BLaER1 (cell line): ENCODE data around the gene RUFY2.

Source experiments
- H3K27ac ChIP-seq: shearing (Covaris generic); formaldehyde crosslinking; 2 replicates; pipeline ENCODE4 v1.8.1; 2022
- H3K27me3 ChIP-seq: shearing (Covaris generic); formaldehyde crosslinking; 2 replicates; pipeline ENCODE4 v1.8.1; 2022
- H3K36me3 ChIP-seq: shearing (Covaris generic); formaldehyde crosslinking; 2 replicates; pipeline ENCODE4 v1.8.1; 2022
- H3K4me1 ChIP-seq: shearing (Covaris generic); formaldehyde crosslinking; 2 replicates; pipeline ENCODE4 v1.8.1; 2022
- H3K4me2 ChIP-seq: shearing (Covaris generic); formaldehyde crosslinking; 2 replicates; pipeline ENCODE4 v1.8.1; 2022
- H3K4me3 ChIP-seq: shearing (Covaris generic); formaldehyde crosslinking; 2 replicates; pipeline ENCODE4 v1.8.1; 2022
- H3K9ac ChIP-seq: shearing (Covaris generic); formaldehyde crosslinking; 2 replicates; pipeline ENCODE4 v1.8.1; 2022
- H3K9me3 ChIP-seq: shearing (Covaris generic); formaldehyde crosslinking; 2 replicates; pipeline ENCODE4 v1.8.1; 2022
- H4K20me1 ChIP-seq: shearing (Covaris generic); formaldehyde crosslinking; 2 replicates; pipeline ENCODE4 v1.8.1; 2022
- Cebpa-rat ChIP-seq: shearing (Covaris generic); IDR thresholded peaks from 2 replicates; pipeline ENCODE4 v1.8.1; 2022

RUFY2 gene

DNA sequence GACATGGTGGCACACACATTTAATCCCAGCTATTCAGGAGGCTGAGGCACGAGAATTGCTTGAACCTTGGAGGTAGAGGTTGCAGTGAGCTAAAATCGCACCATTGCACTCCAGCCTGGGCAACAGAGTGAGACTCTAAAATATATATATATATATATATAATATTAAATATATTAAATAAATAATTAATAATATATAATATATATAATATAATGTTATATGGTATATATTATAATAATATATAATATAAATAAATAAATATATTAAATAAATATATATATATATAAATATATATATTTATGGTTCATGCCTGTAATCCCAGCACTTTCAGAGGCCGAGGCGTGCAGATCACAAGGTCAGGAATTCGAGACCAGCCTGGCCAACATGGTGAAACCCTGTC is 40.5 kb downstream of the RUFY2 start:
- no peak for TF ChIP-seq Cebpa-rat
- Histone ChIP-seq H3K9ac (no peak overlapping the region), H3K36me3 (peaks cover 66% of the 10 kb centered on the region), H3K4me2 (no peak overlapping the region), H3K4me1 (no peaks in the 10 kb centered on the region), H3K27me3 (no peaks in the 10 kb centered on the region), H3K4me3 (no peak overlapping the region), H3K27ac (no peak overlapping the region), H3K9me3 (peaks cover 10% of the 10 kb centered on the region), H4K20me1 (no peaks in the 10 kb centered on the region)

DNA sequence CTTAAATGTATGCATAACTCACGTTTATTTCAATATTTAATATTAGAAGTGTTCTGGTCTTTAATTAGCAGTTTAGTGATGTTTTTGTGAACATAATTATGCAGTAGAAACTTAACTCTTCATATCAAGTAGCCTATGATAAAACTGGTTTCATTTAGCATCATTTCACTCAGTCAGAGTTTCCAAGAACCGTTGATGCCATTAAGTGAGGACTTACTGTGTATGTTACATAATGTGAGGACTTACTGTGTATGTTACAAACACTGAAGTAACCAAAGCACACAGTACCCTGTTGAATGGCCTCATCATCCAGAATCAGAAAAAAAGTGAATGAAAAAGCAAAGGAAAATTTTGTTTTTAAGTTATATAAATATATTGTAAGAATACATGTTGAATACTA is 41.5 kb downstream of the RUFY2 start:
- H3K4me3 ChIP-seq = no peak overlapping the region
- H3K27me3 ChIP-seq = no peaks in the 10 kb centered on the region
- H3K27ac ChIP-seq = no peak overlapping the region
- TF ChIP-seq Cebpa-rat = no peak
- H3K4me1 ChIP-seq = no peaks in the 10 kb centered on the region
- H3K9me3 ChIP-seq = no peaks in the 10 kb centered on the region
- H3K36me3 ChIP-seq = peaks cover 66% of the 10 kb centered on the region
- no peaks in the 10 kb centered on the region for H4K20me1 ChIP-seq
- no peak overlapping the region for H3K9ac ChIP-seq
- no peak overlapping the region for H3K4me2 ChIP-seq

DNA sequence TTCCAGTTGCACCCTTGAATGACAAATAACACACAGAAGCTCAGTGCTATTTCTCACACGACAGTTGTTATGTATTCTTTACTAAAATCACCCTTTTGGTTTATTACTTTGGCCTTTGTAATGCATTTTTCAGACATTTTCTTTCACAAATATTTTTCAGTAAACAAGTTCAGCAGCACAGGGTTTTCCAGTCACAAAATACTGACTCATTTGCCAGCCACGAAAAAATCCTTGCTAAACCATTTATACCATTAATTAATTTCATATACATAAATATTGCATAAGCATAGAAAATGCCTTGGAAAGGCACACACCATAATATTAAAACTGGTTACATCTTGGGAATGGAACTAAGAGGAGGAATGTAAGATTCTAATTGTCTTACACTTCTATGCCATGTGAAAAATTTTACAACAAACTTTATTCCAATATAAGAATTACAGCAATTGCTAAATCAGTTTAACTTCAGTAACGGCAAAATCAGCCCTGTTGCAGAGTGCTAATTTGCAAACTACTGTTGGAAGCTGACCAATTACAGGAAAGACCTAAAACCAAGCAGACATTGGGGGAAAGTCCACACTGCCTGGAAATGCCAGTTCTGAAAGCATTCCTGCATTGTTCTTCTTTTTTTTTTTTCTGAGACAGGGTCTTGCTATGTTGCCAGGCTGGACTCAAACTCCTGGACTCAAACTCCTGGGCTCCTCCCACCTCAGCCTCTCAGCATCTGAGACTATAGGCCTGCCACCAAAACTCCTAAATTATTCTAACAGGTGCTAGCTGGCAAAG is 42.8 kb downstream of the RUFY2 start:
- H3K9ac ChIP-seq = no peak overlapping the region
- H3K4me2 ChIP-seq = no peak overlapping the region
- no peaks in the 10 kb centered on the region for H4K20me1 ChIP-seq
- no peak overlapping the region for H3K4me3 ChIP-seq
- H3K4me1 ChIP-seq = no peaks in the 10 kb centered on the region
- no peak for TF ChIP-seq Cebpa-rat
- peaks cover 57% of the 10 kb centered on the region for H3K36me3 ChIP-seq
- no peaks in the 10 kb centered on the region for H3K27me3 ChIP-seq
- no peaks in the 10 kb centered on the region for H3K9me3 ChIP-seq
- H3K27ac ChIP-seq = no peak overlapping the region

DNA sequence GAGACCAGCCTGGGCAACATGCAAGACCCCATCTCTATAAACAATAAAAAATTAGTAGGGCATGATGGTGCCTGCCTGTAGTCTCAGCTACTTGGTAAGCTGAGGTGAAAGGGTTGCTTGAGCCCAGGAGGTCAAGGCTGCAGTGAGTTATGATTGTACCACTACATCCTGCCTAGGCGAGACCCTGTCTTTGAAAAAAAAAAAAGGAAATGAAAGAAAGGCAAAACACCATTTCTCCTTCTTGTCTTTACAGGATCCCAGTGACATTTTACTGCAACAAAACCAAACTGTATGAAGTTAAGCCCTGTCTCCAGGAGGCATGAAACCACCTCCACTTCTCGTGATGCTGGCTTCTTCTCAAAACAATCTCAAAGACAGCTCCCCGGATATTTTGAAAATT is 44.5 kb downstream of the RUFY2 start:
- Histone ChIP-seq H3K36me3 (peaks cover 56% of the 10 kb centered on the region), H3K9me3 (no peaks in the 10 kb centered on the region), H3K27me3 (no peaks in the 10 kb centered on the region), H3K9ac (no peak overlapping the region), H3K4me1 (no peaks in the 10 kb centered on the region), H3K27ac (no peak overlapping the region), H3K4me3 (no peak overlapping the region), H4K20me1 (no peaks in the 10 kb centered on the region), H3K4me2 (no peak overlapping the region)
- no peak for TF ChIP-seq Cebpa-rat

DNA sequence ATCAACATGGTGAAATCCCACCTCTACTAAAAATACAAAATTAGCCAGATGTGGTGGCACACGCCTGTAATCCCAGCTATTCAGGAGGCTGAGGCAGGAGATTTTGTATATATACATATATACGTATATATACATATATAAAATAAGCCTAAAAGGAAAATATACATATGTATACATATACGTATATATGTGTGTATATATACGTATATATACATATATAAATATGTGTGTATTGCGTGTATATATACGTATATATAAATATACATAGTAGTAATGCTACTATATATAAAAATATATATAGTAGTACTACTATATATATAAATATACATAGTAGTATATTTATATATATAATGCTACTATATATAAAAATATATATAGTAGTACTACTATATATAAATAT is 47.9 kb downstream of the RUFY2 start:
- no peak overlapping the region for H3K9ac ChIP-seq
- no peak overlapping the region for H3K4me2 ChIP-seq
- TF ChIP-seq Cebpa-rat = no peak
- H4K20me1 ChIP-seq = no peaks in the 10 kb centered on the region
- H3K36me3 ChIP-seq = peaks cover 75% of the 10 kb centered on the region
- no peaks in the 10 kb centered on the region for H3K27me3 ChIP-seq
- H3K9me3 ChIP-seq = no peaks in the 10 kb centered on the region
- no peak overlapping the region for H3K4me3 ChIP-seq
- no peaks in the 10 kb centered on the region for H3K4me1 ChIP-seq
- H3K27ac ChIP-seq = no peak overlapping the region

DNA sequence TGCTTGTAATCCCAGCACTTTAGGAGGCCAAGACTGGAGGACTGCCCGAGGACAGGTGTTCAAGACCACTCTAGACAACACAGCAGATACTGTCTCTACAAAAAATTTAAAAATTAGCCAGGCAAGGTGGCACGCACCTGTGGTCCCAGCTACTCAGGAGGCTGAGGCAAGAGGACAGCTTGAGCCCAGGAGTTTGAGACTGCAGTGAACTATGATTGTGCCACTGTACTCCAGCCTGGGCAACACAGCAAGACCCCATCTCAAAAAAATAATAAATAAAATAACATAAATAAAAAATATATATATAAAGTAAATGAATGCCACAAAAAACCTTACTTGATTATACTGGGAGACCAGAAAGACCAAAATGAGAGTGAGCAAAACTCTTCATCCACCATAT is 53.5 kb downstream of the RUFY2 start:
- no peak for TF ChIP-seq Cebpa-rat
- H4K20me1 ChIP-seq = no peaks in the 10 kb centered on the region
- no peak overlapping the region for H3K4me2 ChIP-seq
- no peak overlapping the region for H3K4me3 ChIP-seq
- no peaks in the 10 kb centered on the region for H3K27me3 ChIP-seq
- no peak overlapping the region for H3K27ac ChIP-seq
- H3K9me3 ChIP-seq = no peaks in the 10 kb centered on the region
- H3K9ac ChIP-seq = no peak overlapping the region
- H3K4me1 ChIP-seq = no peaks in the 10 kb centered on the region
- peaks cover 87% of the 10 kb centered on the region for H3K36me3 ChIP-seq

DNA sequence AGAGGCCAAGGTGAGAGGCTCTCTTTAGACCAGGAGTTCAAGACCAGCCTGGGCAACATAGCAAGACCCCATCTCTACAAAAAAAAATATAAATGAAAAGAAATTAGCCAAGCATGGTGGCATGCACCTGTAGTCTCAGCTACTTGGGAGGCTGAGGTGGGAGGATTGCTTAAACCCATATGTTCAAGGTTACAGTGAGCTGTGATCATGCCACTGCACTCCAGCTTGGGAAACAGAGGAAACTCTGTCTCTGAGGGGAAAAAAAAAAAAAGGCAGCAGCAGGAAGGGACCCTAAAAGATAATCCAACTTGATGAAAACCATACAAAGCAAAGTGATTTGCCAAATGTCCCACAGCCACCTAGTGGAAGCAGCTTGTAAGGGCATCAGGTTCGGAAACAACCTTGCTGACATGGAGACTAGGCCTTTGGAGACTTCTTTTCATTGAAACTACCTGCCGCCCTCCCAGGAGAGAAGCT is 58.8 kb downstream of the RUFY2 start:
- no peak overlapping the region for H3K9ac ChIP-seq
- TF ChIP-seq Cebpa-rat = no peak
- no peaks in the 10 kb centered on the region for H3K4me1 ChIP-seq
- H3K9me3 ChIP-seq = no peaks in the 10 kb centered on the region
- peaks cover 49% of the 10 kb centered on the region for H4K20me1 ChIP-seq
- no peak overlapping the region for H3K4me3 ChIP-seq
- no peaks in the 10 kb centered on the region for H3K27me3 ChIP-seq
- no peak overlapping the region for H3K4me2 ChIP-seq
- H3K27ac ChIP-seq = no peak overlapping the region
- peaks cover 80% of the 10 kb centered on the region for H3K36me3 ChIP-seq

DNA sequence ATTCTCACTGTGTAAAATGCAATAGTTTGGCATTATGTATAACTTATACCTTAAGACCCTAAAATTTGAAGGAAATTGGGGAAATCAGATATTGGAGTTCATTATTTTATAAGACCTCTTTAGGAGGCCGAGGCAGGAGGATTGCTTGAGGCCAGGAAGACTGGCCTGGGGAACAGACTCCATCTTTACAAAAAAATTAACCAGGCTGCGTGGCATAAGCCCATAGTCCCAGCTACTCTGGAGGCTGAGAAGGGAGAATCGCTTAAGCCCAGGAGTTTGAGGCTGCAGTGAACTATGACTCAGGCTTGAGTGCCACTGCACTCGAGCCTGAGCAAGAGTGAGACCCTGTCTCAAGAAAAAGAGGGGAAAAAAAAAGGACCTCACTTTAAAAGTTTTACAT is 60.3 kb downstream of the RUFY2 start:
- H3K9ac ChIP-seq = no peak overlapping the region
- no peak overlapping the region for H3K27ac ChIP-seq
- no peaks in the 10 kb centered on the region for H3K27me3 ChIP-seq
- no peaks in the 10 kb centered on the region for H3K9me3 ChIP-seq
- peaks cover 80% of the 10 kb centered on the region for H3K36me3 ChIP-seq
- H3K4me2 ChIP-seq = no peak overlapping the region
- no peak overlapping the region for H3K4me3 ChIP-seq
- TF ChIP-seq Cebpa-rat = no peak
- H3K4me1 ChIP-seq = no peaks in the 10 kb centered on the region
- peaks cover 65% of the 10 kb centered on the region for H4K20me1 ChIP-seq

DNA sequence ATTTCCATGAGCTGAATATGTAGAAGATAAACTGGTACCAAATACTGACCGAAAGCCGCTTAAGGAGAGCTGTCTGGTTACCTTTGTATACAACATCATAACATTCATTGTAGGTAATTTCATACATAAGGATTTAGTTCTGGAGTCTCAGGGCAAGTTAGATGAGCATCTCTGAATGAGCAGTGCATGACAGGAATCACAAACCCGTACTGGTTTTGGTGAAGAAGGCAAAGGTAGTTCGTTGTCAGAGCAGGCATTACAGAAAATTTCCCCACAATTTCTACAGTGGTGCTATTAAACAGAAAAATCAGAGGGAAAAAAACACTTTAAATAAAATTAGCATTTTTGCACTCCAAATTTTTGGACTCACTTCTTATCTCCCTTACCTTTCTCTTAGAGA is 61.5 kb downstream of the RUFY2 start:
- Histone ChIP-seq H3K4me1 (no peaks in the 10 kb centered on the region), H3K4me3 (no peak overlapping the region), H3K9me3 (no peaks in the 10 kb centered on the region), H3K27ac (no peak overlapping the region), H3K9ac (no peak overlapping the region), H3K4me2 (no peak overlapping the region), H3K27me3 (no peaks in the 10 kb centered on the region), H3K36me3 (peaks cover 81% of the 10 kb centered on the region), H4K20me1 (peaks cover 76% of the 10 kb centered on the region)
- TF ChIP-seq Cebpa-rat = no peak

DNA sequence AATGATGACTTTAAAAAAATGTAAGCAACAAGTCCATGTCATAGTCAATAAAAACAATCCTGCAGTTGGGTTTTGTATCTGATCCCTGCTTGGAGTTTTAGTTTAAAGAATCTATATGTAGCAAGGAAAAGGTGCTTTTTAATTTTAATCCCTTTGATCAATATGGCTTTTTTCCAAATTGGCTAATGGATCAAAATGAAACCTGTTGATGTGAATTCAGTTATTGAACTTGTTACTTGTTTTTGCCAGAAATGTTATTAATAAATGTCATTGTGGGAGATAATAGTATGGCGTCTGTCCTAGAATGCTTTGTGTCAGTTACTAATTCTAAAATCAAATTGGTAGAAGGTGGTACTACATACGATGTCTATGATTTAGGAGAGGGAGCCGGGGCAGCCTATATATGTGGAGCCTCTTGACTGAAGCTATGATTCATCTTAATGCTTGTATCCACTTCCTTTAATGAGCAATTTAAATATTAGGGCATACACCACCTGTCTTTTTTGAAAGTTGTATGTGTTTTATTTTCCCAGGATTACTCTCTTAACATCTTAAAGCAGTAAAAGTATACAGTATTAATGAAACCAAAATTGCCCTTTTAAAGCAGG is 64.1 kb downstream of the RUFY2 start:
- H3K36me3 ChIP-seq = peaks cover 87% of the 10 kb centered on the region
- no peaks in the 10 kb centered on the region for H3K9me3 ChIP-seq
- no peak overlapping the region for H3K4me2 ChIP-seq
- H4K20me1 ChIP-seq = peaks cover 99% of the 10 kb centered on the region
- no peaks in the 10 kb centered on the region for H3K27me3 ChIP-seq
- no peak overlapping the region for H3K9ac ChIP-seq
- no peak overlapping the region for H3K4me3 ChIP-seq
- no peaks in the 10 kb centered on the region for H3K4me1 ChIP-seq
- H3K27ac ChIP-seq = no peak overlapping the region
- no peak for TF ChIP-seq Cebpa-rat
